ENCODE data around the gene H6PD.

The H6PD gene

DNA sequence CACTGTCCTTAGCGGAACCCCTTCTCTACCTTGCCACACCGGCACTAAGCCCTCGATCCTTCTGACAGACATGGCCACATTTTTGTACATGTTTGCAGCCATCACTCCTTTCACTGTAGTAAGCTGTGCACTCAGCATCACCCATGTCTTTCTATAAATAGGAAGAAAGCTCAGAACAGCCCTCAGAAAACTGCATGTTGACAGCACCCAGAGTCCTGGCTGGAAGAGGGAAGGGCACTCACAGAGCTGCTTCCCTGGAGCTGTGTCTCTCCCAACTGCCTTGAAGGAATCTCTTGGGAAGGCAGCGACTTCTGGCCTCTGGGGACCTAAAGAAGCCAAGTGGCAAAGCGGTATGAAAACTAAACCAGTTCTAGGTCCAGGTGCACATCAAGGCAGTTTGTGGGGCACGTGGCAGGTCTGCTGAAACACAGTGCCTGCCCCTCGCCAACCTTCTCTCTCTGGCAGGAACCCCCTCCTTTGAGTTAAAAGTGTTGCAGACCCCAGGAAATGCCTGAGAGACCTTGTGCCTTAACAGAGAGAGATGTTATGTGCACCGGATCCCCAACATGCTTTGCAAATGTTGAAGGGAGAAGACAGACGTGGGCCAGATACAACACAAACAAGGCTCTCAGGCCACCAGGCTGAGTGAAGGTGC lies 41.9 kb upstream of the H6PD start:
- no peak overlapping the region for H3K4me3 ChIP-seq (replicated peaks in 1 of 2; ENCODE audit: low read depth in 2 of 2, low read length in 2 of 2)
- no peak for DNase-seq (ENCODE audit: low read depth in 2 of 2)
- TF ChIP-seq, protein P1, sequence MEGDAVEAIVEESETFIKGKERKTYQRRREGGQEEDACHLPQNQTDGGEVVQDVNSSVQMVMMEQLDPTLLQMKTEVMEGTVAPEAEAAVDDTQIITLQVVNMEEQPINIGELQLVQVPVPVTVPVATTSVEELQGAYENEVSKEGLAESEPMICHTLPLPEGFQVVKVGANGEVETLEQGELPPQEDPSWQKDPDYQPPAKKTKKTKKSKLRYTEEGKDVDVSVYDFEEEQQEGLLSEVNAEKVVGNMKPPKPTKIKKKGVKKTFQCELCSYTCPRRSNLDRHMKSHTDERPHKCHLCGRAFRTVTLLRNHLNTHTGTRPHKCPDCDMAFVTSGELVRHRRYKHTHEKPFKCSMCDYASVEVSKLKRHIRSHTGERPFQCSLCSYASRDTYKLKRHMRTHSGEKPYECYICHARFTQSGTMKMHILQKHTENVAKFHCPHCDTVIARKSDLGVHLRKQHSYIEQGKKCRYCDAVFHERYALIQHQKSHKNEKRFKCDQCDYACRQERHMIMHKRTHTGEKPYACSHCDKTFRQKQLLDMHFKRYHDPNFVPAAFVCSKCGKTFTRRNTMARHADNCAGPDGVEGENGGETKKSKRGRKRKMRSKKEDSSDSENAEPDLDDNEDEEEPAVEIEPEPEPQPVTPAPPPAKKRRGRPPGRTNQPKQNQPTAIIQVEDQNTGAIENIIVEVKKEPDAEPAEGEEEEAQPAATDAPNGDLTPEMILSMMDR (IDR thresholded peaks at IDR 0.05; ENCODE audit: low read depth, low read length) = no peak

DNA sequence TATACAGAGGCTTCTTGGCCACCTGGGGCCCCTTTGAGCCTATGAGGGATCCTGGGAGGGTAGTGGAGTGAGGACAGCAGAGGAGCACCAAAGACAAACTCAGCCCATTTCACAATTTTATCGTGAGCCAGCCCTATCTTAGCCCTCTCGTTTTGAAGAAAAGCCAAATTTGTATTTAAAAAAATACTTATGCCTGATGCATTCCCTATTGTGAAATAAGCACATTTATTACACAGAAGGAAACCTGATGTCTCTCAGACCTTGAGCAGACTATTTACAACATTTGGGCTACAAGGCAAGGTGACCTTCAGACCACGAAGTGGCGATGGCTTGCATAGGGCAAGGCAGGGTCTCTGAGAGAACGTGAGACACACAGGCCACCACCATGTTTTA lies 41.3 kb upstream of the H6PD start:
- TF ChIP-seq, protein P1 (IDR thresholded peaks at IDR 0.05; ENCODE audit: low read depth, low read length) = no peak
- peak; percentile 75 to 82 for DNase-seq (ENCODE audit: low read depth in 2 of 2)
- no peak overlapping the region for H3K4me3 ChIP-seq (replicated peaks in 1 of 2; ENCODE audit: low read depth in 2 of 2, low read length in 2 of 2)

DNA sequence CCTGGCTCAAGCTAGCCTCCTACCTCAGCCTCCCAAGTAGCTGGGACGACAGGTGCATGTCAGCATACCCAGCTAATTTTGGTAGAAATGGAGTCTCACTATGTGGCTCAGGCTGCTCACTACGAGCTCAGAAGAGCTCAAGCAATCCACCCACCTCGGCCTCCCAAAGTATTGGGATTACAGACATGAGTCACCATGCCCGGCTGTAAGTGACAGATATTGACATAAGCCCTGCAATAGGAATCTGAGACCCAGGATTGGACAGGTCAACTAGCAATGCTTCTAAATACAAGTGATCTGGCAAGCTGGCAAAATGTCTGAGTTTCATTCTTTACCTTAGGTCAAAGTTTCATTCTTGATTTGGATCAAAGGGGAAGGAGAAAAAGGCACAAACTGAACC lies 40.5 kb upstream of the H6PD start:
- TF ChIP-seq, protein P1 (IDR thresholded peaks at IDR 0.05; ENCODE audit: low read depth, low read length) = no peak
- H3K4me3 ChIP-seq (replicated peaks in 1 of 2; ENCODE audit: low read depth in 2 of 2, low read length in 2 of 2) = no peak overlapping the region
- DNase-seq (ENCODE audit: low read depth in 2 of 2) = no peak

DNA sequence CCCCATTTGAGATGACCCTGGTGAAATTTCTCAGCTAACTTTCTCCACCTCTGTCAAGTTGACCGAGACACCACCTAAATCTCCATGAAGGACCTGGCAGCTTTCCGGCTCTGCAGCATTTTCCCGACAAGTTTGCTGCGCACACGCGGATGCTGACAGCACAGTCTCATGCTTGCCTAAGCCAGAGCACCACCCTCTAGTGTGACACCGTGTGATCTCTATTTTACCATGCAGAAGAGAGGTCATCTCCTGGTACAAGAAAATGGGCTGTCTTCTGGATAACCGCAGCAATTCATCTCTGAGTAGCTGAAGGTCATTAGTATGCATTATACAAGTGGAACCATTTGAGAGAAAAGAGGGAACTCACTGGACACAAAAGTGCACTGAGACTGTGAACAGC lies 38.9 kb upstream of the H6PD start:
- H3K4me3 ChIP-seq (replicated peaks in 1 of 2; ENCODE audit: low read depth in 2 of 2, low read length in 2 of 2) = peak overlapping the region in 1 of 2 donors; percentile 41
- TF ChIP-seq, protein P1 (IDR thresholded peaks at IDR 0.05; ENCODE audit: low read depth, low read length) = no peak
- DNase-seq (ENCODE audit: low read depth in 2 of 2) = no peak

DNA sequence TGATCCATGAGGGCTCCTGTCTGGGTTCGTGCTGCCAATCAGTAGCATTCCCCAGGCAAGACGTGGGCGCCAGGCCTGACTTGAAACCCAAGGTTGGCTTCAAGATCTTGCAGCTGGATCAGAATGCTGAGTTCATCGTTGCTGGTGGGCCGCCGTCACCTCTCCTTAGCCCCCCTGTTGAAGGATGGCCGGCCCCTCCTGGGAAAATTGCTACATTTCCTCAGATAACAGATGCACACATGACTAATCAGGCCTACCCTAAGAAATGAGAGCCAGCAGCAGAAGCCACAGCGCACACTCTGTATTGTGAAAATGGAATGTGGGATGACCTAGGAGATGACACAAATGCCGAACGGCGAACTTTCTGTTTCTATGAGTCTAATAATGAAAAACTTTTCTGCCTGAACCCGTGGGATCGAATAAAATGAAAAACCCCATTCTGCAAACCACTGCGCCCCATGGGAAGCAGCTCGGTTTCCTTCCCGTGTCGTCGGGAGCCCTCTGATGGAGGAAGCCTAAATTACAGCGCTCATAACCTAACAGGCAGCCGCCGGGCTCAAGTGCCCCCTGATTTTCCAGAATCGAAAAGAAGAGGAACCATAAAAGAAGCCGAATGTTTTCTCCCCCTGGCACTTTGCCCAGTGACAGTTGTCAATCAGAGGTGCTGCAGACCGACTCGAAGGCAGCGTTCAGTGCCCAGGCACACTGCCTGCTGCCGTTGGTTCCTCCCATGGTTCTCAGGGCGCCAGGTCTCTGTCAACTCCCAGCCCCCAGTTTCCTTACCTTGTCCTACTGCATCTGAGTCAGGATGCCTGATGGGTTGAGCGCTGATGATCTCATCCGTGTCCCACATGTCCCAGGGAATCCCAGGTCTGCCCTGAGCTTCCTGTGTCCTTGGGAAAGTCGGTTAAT lies 38.2 kb upstream of the H6PD start:
- peak; percentile 93 to 97 for DNase-seq (ENCODE audit: low read depth in 2 of 2)
- H3K4me3 ChIP-seq (replicated peaks in 1 of 2; ENCODE audit: low read depth in 2 of 2, low read length in 2 of 2) = peak overlapping the region in 1 of 2 donors; percentile 41
- TF ChIP-seq, protein P1 (IDR thresholded peaks at IDR 0.05; ENCODE audit: low read depth, low read length) = peak; percentile 77

DNA sequence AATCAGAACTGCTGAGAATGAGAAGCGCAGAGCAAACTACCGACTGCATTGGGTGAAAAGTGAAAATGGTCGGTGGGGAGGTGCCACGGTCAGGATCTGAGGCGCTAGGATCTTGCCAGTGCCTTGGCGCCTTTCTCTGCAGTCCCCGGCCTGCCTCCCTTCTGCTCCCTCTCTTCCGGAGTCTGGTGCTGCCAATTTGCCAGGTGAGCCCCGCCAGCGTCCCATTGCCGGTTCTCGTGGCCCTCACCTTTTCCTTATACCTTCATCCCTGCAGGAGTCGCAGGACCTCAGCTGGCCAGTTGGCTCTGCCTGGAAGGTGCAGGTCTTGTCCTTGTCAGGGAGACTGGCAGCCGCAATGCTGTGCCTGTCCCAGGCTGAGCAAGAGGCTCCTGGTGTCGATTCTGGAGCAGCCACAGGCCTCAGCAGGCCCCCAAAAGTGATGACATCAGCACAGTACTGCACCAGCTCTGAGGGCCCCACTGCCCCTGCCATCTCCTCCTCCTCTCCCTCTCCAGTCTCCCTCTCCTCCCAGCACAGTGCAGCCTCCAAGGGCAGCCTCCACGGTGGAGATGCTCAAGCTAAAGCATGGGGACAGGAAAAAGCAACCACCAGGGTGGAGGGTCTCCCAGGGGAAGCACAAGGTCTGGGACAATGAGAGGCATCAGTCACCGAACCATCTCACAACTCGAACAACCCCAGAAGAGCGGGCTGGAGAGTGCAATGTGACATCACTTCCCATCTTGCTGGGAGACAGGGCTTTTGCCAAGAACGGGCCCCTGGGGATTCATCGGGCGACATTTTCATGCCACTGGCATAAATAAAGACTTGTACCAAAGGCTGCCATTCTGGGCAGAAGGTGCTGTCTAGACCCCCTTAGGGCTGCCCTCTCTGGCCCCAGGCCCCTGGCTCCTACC lies 37.1 kb upstream of the H6PD start:
- peak in 1 of 2 donors; percentile 61 for DNase-seq (ENCODE audit: low read depth in 2 of 2)
- peak overlapping the region in 1 of 2 donors; percentile 37 for H3K4me3 ChIP-seq (replicated peaks in 1 of 2; ENCODE audit: low read depth in 2 of 2, low read length in 2 of 2)
- TF ChIP-seq, protein P1 (IDR thresholded peaks at IDR 0.05; ENCODE audit: low read depth, low read length) = no peak

Data from cardiac fibroblast (primary cell).